ENCODE data around the gene TBC1D21. TPM values are rescaled to one million over a fixed set of nuclear protein-coding genes. Genes with fewer than 3 reads are reported as not detected.

TBC1D21 gene
- total RNA-seq, 1 donor from 2014 or later = not detected

DNA sequence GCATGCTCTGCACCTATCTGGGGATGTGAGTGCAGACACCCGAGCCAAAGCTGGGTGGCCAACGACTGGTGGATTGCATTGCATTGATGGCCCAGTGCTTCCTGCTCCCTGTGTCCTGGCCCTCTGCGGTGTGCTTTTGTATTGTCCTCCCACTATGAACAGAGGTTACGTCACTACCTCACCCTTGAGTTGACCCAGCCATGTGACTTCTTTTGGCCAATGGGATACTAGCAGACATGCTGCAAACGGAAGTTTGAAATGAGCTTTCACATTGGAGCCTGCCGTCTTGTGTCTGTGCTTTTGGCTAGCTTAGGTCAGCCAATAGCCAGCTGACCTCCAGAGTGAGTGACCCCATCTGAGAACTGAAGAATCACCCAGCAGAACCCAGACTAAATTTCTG, 15.3 kb upstream of the TBC1D21 start:
- TF ChIP-seq CTCF (IDR thresholded peaks at IDR 0.05; ENCODE audit: unreplicated experiment) = no peak
- Mint-ChIP-seq H3K27ac (no peak overlapping the region), H3K4me1 (ENCODE audit: low read depth) (no peaks in the 10 kb centered on the region), H3K4me3 (ENCODE audit: low read depth) (no peak overlapping the region), H3K27me3 (peaks cover 42% of the 10 kb centered on the region), H3K9me3 (ENCODE audit: low read depth) (peaks cover 1% of the 10 kb centered on the region), H3K36me3 (ENCODE audit: insufficient read depth) (no peaks in the 10 kb centered on the region)
- no peak for DNase-seq (ENCODE audit: low spot score, unreplicated experiment)

GRCh38 chr15:73862276-73862675, 11.1 kb upstream of the TBC1D21 start:
- Mint-ChIP-seq H3K36me3 (ENCODE audit: insufficient read depth) (no peaks in the 10 kb centered on the region), H3K27me3 (peaks cover 40% of the 10 kb centered on the region), H3K4me1 (ENCODE audit: low read depth) (peaks cover 7% of the 10 kb centered on the region), H3K9me3 (ENCODE audit: low read depth) (peaks cover 3% of the 10 kb centered on the region), H3K4me3 (ENCODE audit: low read depth) (no peak overlapping the region), H3K27ac (no peak overlapping the region)
- TF ChIP-seq CTCF (IDR thresholded peaks at IDR 0.05; ENCODE audit: unreplicated experiment) = no peak
- no peak for DNase-seq (ENCODE audit: low spot score, unreplicated experiment)

GRCh38 chr15:73865379-73865778, 8.0 kb upstream of the TBC1D21 start:
- Mint-ChIP-seq H3K4me3 (ENCODE audit: low read depth) (no peak overlapping the region), H3K4me1 (ENCODE audit: low read depth) (peaks cover 7% of the 10 kb centered on the region), H3K9me3 (ENCODE audit: low read depth) (peaks cover 3% of the 10 kb centered on the region)

GRCh38 chr15:73865904-73866303, 7.5 kb upstream of the TBC1D21 start:
- Mint-ChIP-seq H3K4me3 (ENCODE audit: low read depth) (no peak overlapping the region), H3K36me3 (ENCODE audit: insufficient read depth) (no peaks in the 10 kb centered on the region), H3K27me3 (peaks cover 43% of the 10 kb centered on the region), H3K4me1 (ENCODE audit: low read depth) (peaks cover 7% of the 10 kb centered on the region), H3K9me3 (ENCODE audit: low read depth) (peaks cover 3% of the 10 kb centered on the region), H3K27ac (no peak overlapping the region)
- no peak for TF ChIP-seq CTCF (IDR thresholded peaks at IDR 0.05; ENCODE audit: unreplicated experiment)
- DNase-seq (ENCODE audit: low spot score, unreplicated experiment) = no peak

More at GRCh38 chr15:73865379-73865778, 8.0 kb upstream of the TBC1D21 start:
- DNase-seq (ENCODE audit: low spot score, unreplicated experiment) = no peak
- Mint-ChIP-seq H3K36me3 (ENCODE audit: insufficient read depth) (no peaks in the 10 kb centered on the region), H3K27ac (no peak overlapping the region), H3K27me3 (peaks cover 44% of the 10 kb centered on the region)
- TF ChIP-seq CTCF (IDR thresholded peaks at IDR 0.05; ENCODE audit: unreplicated experiment) = no peak

- Mint-ChIP-seq H3K27me3 (peaks cover 49% of the 10 kb centered on the region), H3K4me3 (ENCODE audit: low read depth) (no peak overlapping the region), H3K9me3 (ENCODE audit: low read depth) (peaks cover 3% of the 10 kb centered on the region)
These were observed 6.9 kb upstream of the TBC1D21 start for GRCh38 chr15:73866481-73866880.

More at GRCh38 chr15:73866481-73866880, 6.9 kb upstream of the TBC1D21 start:
- TF ChIP-seq CTCF (IDR thresholded peaks at IDR 0.05; ENCODE audit: unreplicated experiment) = no peak
- DNase-seq (ENCODE audit: low spot score, unreplicated experiment) = no peak
- Mint-ChIP-seq H3K27ac (no peak overlapping the region), H3K4me1 (ENCODE audit: low read depth) (peaks cover 7% of the 10 kb centered on the region), H3K36me3 (ENCODE audit: insufficient read depth) (no peaks in the 10 kb centered on the region)

Data from progenitor cell of endocrine pancreas (in vitro differentiated cells).